H9 (cell line): ENCODE data around the gene SLCO3A1. TPM values are rescaled to one million over a fixed set of nuclear protein-coding genes. Genes with fewer than 3 reads are reported as not detected.
A peak's percentile ranks its signal among the peaks of the same experiment; 100 is the strongest.

ENCODE experiments used
- DNase-seq: peaks from one replicate; pipeline ENCODE4 v3.0.0-alpha.2; 2017
- H2AFZ ChIP-seq: one replicate; pipeline ENCODE4 v1.6.1; 2013; ENCODE audit warnings: mild to moderate bottlenecking, low read length, control low read depth, moderate library complexity
- H2AK5ac ChIP-seq: 2 replicates; pipeline ENCODE4 v1.6.1; 2013; ENCODE audit warnings: low read length, control low read depth, mixed read lengths; ENCODE audit not compliant: insufficient read length
- H2BK120ac ChIP-seq: one replicate; pipeline ENCODE4 v1.6.1; 2013; ENCODE audit warnings: low read depth, mild to moderate bottlenecking, low read length, control low read depth, inconsistent platforms; ENCODE audit not compliant: poor library complexity, severe bottlenecking
- H2BK12ac ChIP-seq: 2 replicates; pipeline ENCODE4 v1.6.1; 2013; ENCODE audit warnings: low read length, control low read depth, mixed read lengths, low read depth; ENCODE audit not compliant: insufficient read length
- H2BK15ac ChIP-seq: 2 replicates; pipeline ENCODE4 v1.6.1; 2013; ENCODE audit warnings: low read depth, low read length, control low read depth
- H2BK20ac ChIP-seq: one replicate; pipeline ENCODE4 v1.6.1; 2013; ENCODE audit warnings: low read depth, mild to moderate bottlenecking, low read length, control low read depth, inconsistent platforms; ENCODE audit not compliant: poor library complexity, severe bottlenecking
- H2BK5ac ChIP-seq: 2 replicates; pipeline ENCODE4 v1.6.1; 2013; ENCODE audit warnings: low read length, control low read depth, mixed read lengths; ENCODE audit not compliant: insufficient read length
- H3K14ac ChIP-seq: 2 replicates; pipeline ENCODE4 v1.6.1; 2013; ENCODE audit warnings: low read length, control low read depth; ENCODE audit not compliant: insufficient read depth
- H3K18ac ChIP-seq: 2 replicates; pipeline ENCODE4 v1.6.1; 2013; ENCODE audit warnings: low read depth, mild to moderate bottlenecking, mixed read lengths, low read length, control low read depth; ENCODE audit not compliant: insufficient read length
- H3K23ac ChIP-seq: 2 replicates; pipeline ENCODE4 v1.6.1; 2013; ENCODE audit warnings: low read length, control low read depth, mixed read lengths, low read depth; ENCODE audit not compliant: insufficient read length
- H3K23me2 ChIP-seq: 2 replicates; pipeline ENCODE4 v1.6.1; 2013; ENCODE audit warnings: low read depth, mild to moderate bottlenecking, mixed read lengths, low read length, control low read depth; ENCODE audit not compliant: insufficient read length, poor library complexity, severe bottlenecking
- H3K27ac ChIP-seq: 2 replicates; pipeline ENCODE4 v1.5.1; 2013; ENCODE audit warnings: low read length, control low read depth, mixed read lengths, low read depth; ENCODE audit not compliant: insufficient read length
- H3K27me3 ChIP-seq: 2 replicates; pipeline ENCODE4 v1.6.1; 2013; ENCODE audit warnings: low read length, control low read depth, inconsistent platforms; ENCODE audit not compliant: insufficient read depth
- H3K4ac ChIP-seq: 2 replicates; pipeline ENCODE4 v1.6.1; 2013; ENCODE audit warnings: low read depth, mild to moderate bottlenecking, control low read depth, inconsistent platforms, low read length, moderate library complexity
- H3K4me1 ChIP-seq: 2 replicates; pipeline ENCODE4 v1.6.1; 2013; ENCODE audit warnings: low read length, control low read depth, inconsistent platforms; ENCODE audit not compliant: insufficient read depth
- H3K4me2 ChIP-seq: 2 replicates; pipeline ENCODE4 v1.6.1; 2013; ENCODE audit warnings: low read length, control low read depth, mixed read lengths; ENCODE audit not compliant: insufficient read length, insufficient read depth
- H3K56ac ChIP-seq: 2 replicates; pipeline ENCODE4 v1.6.1; 2013; ENCODE audit warnings: low read depth, mild to moderate bottlenecking, mixed read lengths, low read length, control low read depth; ENCODE audit not compliant: insufficient read length
- H3K79me1 ChIP-seq: 2 replicates; pipeline ENCODE4 v1.6.1; 2013; ENCODE audit warnings: low read depth, mild to moderate bottlenecking, moderate library complexity, low read length, control low read depth, inconsistent platforms; ENCODE audit not compliant: insufficient read depth, poor library complexity, severe bottlenecking
- H3K79me2 ChIP-seq: 2 replicates; pipeline ENCODE4 v1.6.1; 2013; ENCODE audit warnings: low read length, control low read depth, inconsistent platforms; ENCODE audit not compliant: insufficient read depth
- H3K9ac ChIP-seq: 2 replicates; pipeline ENCODE4 v1.6.1; 2013; ENCODE audit warnings: low read length, control low read depth, mixed read lengths; ENCODE audit not compliant: insufficient read length; ENCODE audit errors: extremely low read depth
- H3K9me3 ChIP-seq: one replicate; pipeline ENCODE4 v1.6.1; 2013; ENCODE audit warnings: low read depth, low read length, inconsistent platforms; ENCODE audit not compliant: control insufficient read depth
- H3T11ph ChIP-seq: one replicate; pipeline ENCODE4 v1.6.1; 2013; ENCODE audit warnings: mild to moderate bottlenecking, low read length, control low read depth, inconsistent platforms
- H4K20me1 ChIP-seq: one replicate; pipeline ENCODE4 v1.6.1; 2013; ENCODE audit not compliant: control insufficient read depth, insufficient read length, insufficient read depth
- H4K5ac ChIP-seq: 2 replicates; pipeline ENCODE4 v1.6.1; 2013; ENCODE audit warnings: low read depth, mild to moderate bottlenecking, mixed read lengths, low read length, control low read depth; ENCODE audit not compliant: insufficient read length
- H4K8ac ChIP-seq: replicated peaks from 2 replicates; pipeline ENCODE4 v1.6.1; 2013; ENCODE audit warnings: low read length, control low read depth, mixed read lengths, low read depth; ENCODE audit not compliant: insufficient read length
- H4K91ac ChIP-seq: 2 replicates; pipeline ENCODE4 v1.6.1; 2013; ENCODE audit warnings: low read depth, mild to moderate bottlenecking, moderate library complexity, mixed read lengths, low read length, control low read depth; ENCODE audit not compliant: insufficient read length
- H3K27ac Mint-ChIP-seq, 3 experiments: 2 replicates in 2 of 3; 3 replicates in 1 of 3; pipeline ENCODE4 v1.8.0; 2020 to 2021; ENCODE audit warnings: mixed read lengths in 3 of 3, mild to moderate bottlenecking in 1 of 3, moderate library complexity in 1 of 3
- H3K27me3 Mint-ChIP-seq: 2 replicates; pipeline ENCODE4 v1.8.0; 2021; ENCODE audit warnings: low read depth, mild to moderate bottlenecking, moderate library complexity, mixed read lengths
- H3K36me3 Mint-ChIP-seq, 3 experiments: 2 replicates in 2 of 3; 3 replicates in 1 of 3; pipeline ENCODE4 v1.8.0; 2020 to 2021; ENCODE audit warnings: low read depth in 3 of 3, mixed read lengths in 3 of 3; ENCODE audit not compliant: insufficient read depth in 1 of 3
- H3K4me1 Mint-ChIP-seq, 2 experiments: 2 replicates each; pipeline ENCODE4 v1.8.0; 2020; ENCODE audit warnings: mixed read lengths in 2 of 2
- H3K4me3 Mint-ChIP-seq, 2 experiments: 2 replicates in 1 of 2; 3 replicates in 1 of 2; pipeline ENCODE4 v1.8.0; 2020 to 2021; ENCODE audit warnings: mild to moderate bottlenecking in 2 of 2, mixed read lengths in 2 of 2, moderate library complexity in 1 of 2
- H3K9me3 Mint-ChIP-seq, 2 experiments: 2 replicates in 1 of 2; 3 replicates in 1 of 2; pipeline ENCODE4 v1.8.0; 2020; ENCODE audit warnings: mild to moderate bottlenecking in 2 of 2, mixed read lengths in 2 of 2, moderate library complexity in 1 of 2
- CTCF ChIP-seq: fragments of 200-600 bp; sonication (generic); conservative IDR thresholded peaks from 3 replicates; pipeline ENCODE4 v1.8.0; 2021; ENCODE audit warnings: antibody characterized with exemption, mild to moderate bottlenecking
- WGBS: extraction: QIAGEN DNeasy Blood & Tissue Kit; methylation state at CpG from one replicate; pipeline ENCODE4 v1.1.7; 2013; ENCODE audit warnings: missing lambda C conversion rate, low lambda C conversion rate, mixed read lengths; ENCODE audit not compliant: insufficient read length; ENCODE audit errors: extremely low coverage; 5-methylcytosine and 5-hydroxymethylcytosine counted together
- total RNA-seq: library from RNA; stranded (reverse); gene quantifications from 2 replicates; pipeline ENCODE4 v1.2.1, GENCODE V29; 2021

SLCO3A1 gene
- total RNA-seq, 1 experiment from 2014 or later = 9.4 TPM

GRCh38 chr15:91930092-91930491 is 76.6 kb downstream of the SLCO3A1 start:
- Histone ChIP-seq H3K56ac (no peak overlapping the region), H2BK5ac (no peak overlapping the region), H2BK20ac (no peak overlapping the region), H3K79me1 (no peaks in the 10 kb centered on the region), H4K5ac (no peak overlapping the region), H2AFZ (no peak overlapping the region), H3K79me2 (no peaks in the 10 kb centered on the region; the same call in 1 of the 2 replicates), H3K27ac (no peak overlapping the region), H4K20me1 (no peaks in the 10 kb centered on the region), H2BK15ac (no peak overlapping the region), H4K91ac (no peak overlapping the region), H2AK5ac (no peak overlapping the region), H3T11ph (no peak overlapping the region), H2BK120ac (no peak overlapping the region), H3K23me2 (no peaks in the 10 kb centered on the region), H3K14ac (no peak overlapping the region), H3K23ac (no peak overlapping the region), H4K8ac (no peak overlapping the region), H3K9ac (no peak overlapping the region), H3K4me1 (peaks cover 23% of the 10 kb centered on the region; the same call in 1 of the 2 replicates), H3K4ac (no peak overlapping the region), H3K9me3 (no peaks in the 10 kb centered on the region), H3K27me3 (no peaks in the 10 kb centered on the region; the same call in 1 of the 2 replicates), H2BK12ac (no peak overlapping the region), H3K4me2 (no peak overlapping the region), H3K18ac (no peak overlapping the region)
- WGBS = no CpG with 5 or more reads among the region's 2 CpGs
- Mint-ChIP-seq H3K4me3 (no peak overlapping the region), H3K4me1 (peaks cover 33 to 46% of the 10 kb centered on the region in 2 experiments), H3K27ac (peak overlapping the region in 1 of 3 experiments; percentile 3; a peak in 1 of 7 replicates), H3K36me3 (peaks cover 0 to 1% (median 0%) of the 10 kb centered on the region in 3 experiments; a peak in 1 of 7 replicates), H3K9me3 (peaks cover 0 to 2% of the 10 kb centered on the region in 2 experiments; a peak in 1 of 5 replicates), H3K27me3 (no peaks in the 10 kb centered on the region)
- no peak for TF ChIP-seq CTCF
- no peak for DNase-seq
